GM12878 (cell line): ENCODE data around the gene AGBL4. TPM values are rescaled to one million over a fixed set of nuclear protein-coding genes. Genes with fewer than 3 reads are reported as not detected.

ENCODE experiments used
- ATAC-seq: fragments of 200-7000 bp; cut with Tn5 transposase; 3 replicates; pipeline ENCODE4 v1.9.1; 2020; ENCODE audit warnings: mild to moderate bottlenecking, moderate library complexity
- BruUV-seq: library from RNA; stranded (reverse); fragments of 400-500 nt; replicated peaks from 2 replicates; lab custom pipeline; 2021; lab: Mats Ljungman, UMichigan
- CTCF ChIA-PET: fragments of 300-600 bp; sonication (Branson Sonifier 250); formaldehyde crosslinking; extraction: SDS; loops from one replicate; lab custom pipeline; 2021; ENCODE audit warnings: inconsistent platforms; lab: Yijun Ruan, JAX
- POLR2A ChIA-PET: fragments of 350-600 bp; formaldehyde crosslinking; extraction: SDS; loops from one replicate; lab custom pipeline; 2021; ENCODE audit warnings: inconsistent platforms; lab: Charles Lee
- RAD21 ChIA-PET: fragments of 300-600 bp; sonication (Branson Sonifier 250); formaldehyde crosslinking; loops from one replicate; lab custom pipeline; 2023; ENCODE audit warnings: antibody characterized with exemption; ENCODE audit not compliant: unreplicated experiment; lab: Charles Lee
- SMC1A ChIA-PET: fragments of 300-600 bp; sonication (Branson Sonifier 250); formaldehyde crosslinking; loops from one replicate; lab custom pipeline; 2023; ENCODE audit not compliant: unreplicated experiment, uncharacterized antibody; lab: Charles Lee
- DNase-seq: peaks from one replicate; pipeline ENCODE4 v3.0.0-alpha.2; 2011; ENCODE audit warnings: low read depth, low spot score
- FAIRE-seq: peaks from 3 replicates; lab custom pipeline; 2011; peaks lifted over from hg19 to GRCh38; lab: Jason Lieb, UNC
- H2AFZ ChIP-seq: 2 replicates; pipeline ENCODE4 v1.6.0; 2011; ENCODE audit warnings: low read depth, low read length, control low read depth; ENCODE audit not compliant: control insufficient read depth
- H3K27ac ChIP-seq: 2 replicates; pipeline ENCODE4 v1.5.1; 2011; ENCODE audit warnings: control low read depth; ENCODE audit not compliant: control insufficient read depth, insufficient read depth
- H3K27me3 ChIP-seq, 2 experiments: replicated peaks in 1 of 2; 2 replicates each; pipeline versions ENCODE4 v1.6.0 to v1.6.1; 2011; ENCODE audit warnings: low read length in 1 of 2; ENCODE audit not compliant: control insufficient read depth in 2 of 2, insufficient read depth in 2 of 2
- H3K36me3 ChIP-seq, 2 experiments: 2 replicates each; pipeline ENCODE4 v1.5.1; 2011; ENCODE audit warnings: low read length in 1 of 2; ENCODE audit not compliant: control insufficient read depth in 2 of 2, insufficient read depth in 2 of 2
- H3K4me1 ChIP-seq: 2 replicates; pipeline ENCODE4 v1.6.1; 2011; ENCODE audit warnings: mild to moderate bottlenecking, low read length, moderate library complexity, mixed read lengths; ENCODE audit not compliant: control insufficient read depth, insufficient read depth
- H3K4me2 ChIP-seq: 2 replicates; pipeline ENCODE4 v1.6.0; 2011; ENCODE audit warnings: control low read depth; ENCODE audit not compliant: control insufficient read depth, insufficient read depth
- H3K4me3 ChIP-seq: fragments of 200-600 bp; sonication (generic); 2 replicates; pipeline ENCODE4 v1.5.1; 2016
- H3K79me2 ChIP-seq: 2 replicates; pipeline ENCODE4 v1.6.0; 2011; ENCODE audit warnings: low read length; ENCODE audit not compliant: control insufficient read depth, insufficient read depth
- H3K9ac ChIP-seq: 2 replicates; pipeline ENCODE4 v1.8.0; 2011; ENCODE audit warnings: low read length, control low read depth, mixed read lengths; ENCODE audit not compliant: control insufficient read depth, insufficient read depth
- H3K9me3 ChIP-seq: replicated peaks from 3 replicates; pipeline ENCODE4 v1.5.1; 2011; ENCODE audit warnings: mild to moderate bottlenecking, low read length; ENCODE audit not compliant: control insufficient read depth, insufficient read depth
- H4K20me1 ChIP-seq: 2 replicates; pipeline ENCODE4 v1.6.0; 2011; ENCODE audit not compliant: control insufficient read depth, insufficient read depth
- CBFB ChIP-seq: IDR thresholded peaks from 2 replicates; pipeline ENCODE4 v1.6.1; 2016; ENCODE audit warnings: antibody characterized with exemption, low read depth
- DPF2 ChIP-seq: fragments of 450-650 bp; IDR thresholded peaks from 2 replicates; pipeline ENCODE4 v1.6.1; 2017; ENCODE audit warnings: mild to moderate bottlenecking
- EZH2 ChIP-seq: IDR thresholded peaks from 2 replicates; pipeline ENCODE4 v1.6.1; 2012; ENCODE audit warnings: low read depth, mild to moderate bottlenecking, control low read depth, inconsistent platforms, low read length, borderline replicate concordance; ENCODE audit not compliant: control insufficient read depth
- HDGF ChIP-seq: fragments of 450-650 bp; IDR thresholded peaks from 2 replicates; pipeline ENCODE4 v1.6.1; 2016; ENCODE audit warnings: antibody characterized with exemption
- IKZF1 ChIP-seq: fragments of 450-650 bp; conservative IDR thresholded peaks from 2 replicates; pipeline ENCODE4 v1.6.1; 2017; ENCODE audit warnings: antibody characterized with exemption, mild to moderate bottlenecking
- JUNB ChIP-seq: IDR thresholded peaks from 2 replicates; pipeline ENCODE4 v1.6.1; 2016; ENCODE audit warnings: antibody characterized with exemption, mild to moderate bottlenecking
- KAT2A ChIP-seq: conservative IDR thresholded peaks from 2 replicates; pipeline ENCODE4 v1.6.1; 2011; ENCODE audit warnings: low read depth, low read length; ENCODE audit not compliant: control insufficient read depth
- KLF5 ChIP-seq: fragments of 450-650 bp; IDR thresholded peaks from 2 replicates; pipeline ENCODE4 v1.6.1; 2014; ENCODE audit warnings: mild to moderate bottlenecking; ENCODE audit not compliant: partially characterized antibody
- NR2C1 ChIP-seq: fragments of 450-650 bp; IDR thresholded peaks from 2 replicates; pipeline ENCODE4 v1.6.1; 2017; ENCODE audit warnings: antibody characterized with exemption, mild to moderate bottlenecking, moderate library complexity
- PAX5 ChIP-seq: IDR thresholded peaks from 2 replicates; pipeline ENCODE4 v1.6.1; 2011; ENCODE audit warnings: low read depth, low read length, borderline replicate concordance
- POLR2A ChIP-seq: IDR thresholded peaks from 2 replicates; pipeline ENCODE4 v1.6.1; 2011; ENCODE audit warnings: low read depth, mild to moderate bottlenecking, low read length
- PRDM15 ChIP-seq: fragments of 450-650 bp; formaldehyde crosslinking; IDR thresholded peaks from 2 replicates; pipeline ENCODE4 v1.4.0; 2020; ENCODE audit warnings: mild to moderate bottlenecking, moderate library complexity
- RCOR1 ChIP-seq: conservative IDR thresholded peaks from 2 replicates; pipeline ENCODE4 v1.6.1; 2012; ENCODE audit warnings: low read depth, low read length, improper control_type of control experiment
- RELA ChIP-seq: fragments of 450-650 bp; IDR thresholded peaks from 2 replicates; pipeline ENCODE4 v1.8.0; 2014; ENCODE audit warnings: borderline replicate concordance; ENCODE audit not compliant: partially characterized antibody
- RUNX3 ChIP-seq: IDR thresholded peaks from 2 replicates; pipeline ENCODE4 v1.6.1; 2012; ENCODE audit warnings: low read length, inconsistent platforms
- SIN3A ChIP-seq: IDR thresholded peaks from 2 replicates; pipeline ENCODE4 v1.6.1; 2012; ENCODE audit warnings: low read depth, low read length, improper control_type of control experiment
- SREBF2 ChIP-seq: IDR thresholded peaks from 2 replicates; pipeline ENCODE4 v1.6.1; 2012; ENCODE audit warnings: mild to moderate bottlenecking, low read length
- TBL1XR1 ChIP-seq: IDR thresholded peaks from 2 replicates; pipeline ENCODE4 v1.6.1; 2012; ENCODE audit warnings: low read depth, low read length, improper control_type of control experiment
- YY1 ChIP-seq: IDR thresholded peaks from 2 replicates; pipeline ENCODE4 v1.6.1; 2011; ENCODE audit warnings: low read depth, mild to moderate bottlenecking, low read length
- WGBS: methylation state at CpG from one replicate; pipeline ENCODE4 v1.1.6; 2016; ENCODE audit warnings: low lambda C conversion rate; ENCODE audit not compliant: insufficient replicate concordance, insufficient coverage; ENCODE audit errors: missing lambda C conversion rate; 5-methylcytosine and 5-hydroxymethylcytosine counted together
- in situ Hi-C: fragments of 300-500 bp; cut with MboI; formaldehyde crosslinking; loops from 9 replicates; pipeline ENCODE4 v1.14.3; 2018; ENCODE audit warnings: mixed read lengths
- intact Hi-C: fragments of 100-400 bp; cut with micrococcal nuclease; formaldehyde crosslinking; loops from one replicate; pipeline ENCODE4 v1.14.2; 2022; ENCODE audit not compliant: unreplicated experiment
- polyA plus RNA-seq, 11 experiments: library from polyadenylated mRNA; depleted of rRNA in 4 of 11; unstranded in 6 of 11; stranded (reverse) in 5 of 11; fragments of >200 nt; fragmentation: Nextera tagmentation in 4 of 11; fragmentation: Illumina TruSeq in 1 of 11; extraction: Ambion mirVana in 4 of 11; extraction: Trizol in 1 of 11; gene quantifications; 1 replicate in 1 of 11; 2 replicates in 10 of 11; pipeline versions ENCODE4 v1.2.1 to v1.2.3, GENCODE V29; 2011 to 2016; ENCODE audit warnings: inconsistent platforms in 2 of 11, missing spikeins in 2 of 11, low read depth in 1 of 11
- total RNA-seq, 4 experiments: library from RNA; depleted of rRNA in 3 of 4; stranded (reverse); fragments of >200 nt in 3 of 4; fragmentation: Illumina TruSeq in 1 of 4; extraction: Trizol in 1 of 4; gene quantifications; 2 replicates each; pipeline versions ENCODE4 v1.2.1 to v1.2.3, GENCODE V29; 2013 to 2021

AGBL4 gene
- total and polyA plus RNA-seq, 10 of the 15 experiments (the other 5 are each of a cell fraction or from before 2014, with no cell fraction given), result 0.31 TPM; not detected in 9

- FAIRE-seq, result no peak
- ChIA-PET CTCF (no interaction called here), RAD21 (no interaction called here), POLR2A (no interaction called here), SMC1A (no interaction called here)
- H2AFZ ChIP-seq, result no peak overlapping the region
- no peak overlapping the region for H3K4me3 ChIP-seq
- WGBS, result 20% methylated on average over 2 of the region's 2 CpGs
- H4K20me1 ChIP-seq, result no peaks in the 10 kb centered on the region
- no peak for DNase-seq
- no peak overlapping the region for H3K9ac ChIP-seq
- H3K36me3 ChIP-seq, result no peaks in the 10 kb centered on the region
- H3K27ac ChIP-seq, result no peak overlapping the region
- H3K4me1 ChIP-seq, result no peaks in the 10 kb centered on the region
- no peak for ATAC-seq
- H3K4me2 ChIP-seq, result no peak overlapping the region
- H3K27me3 ChIP-seq, result no peaks in the 10 kb centered on the region
- H3K79me2 ChIP-seq, result no peaks in the 10 kb centered on the region
- no peaks in the 10 kb centered on the region for H3K9me3 ChIP-seq
- TF ChIP-seq RUNX3, result no peak
- TF ChIP-seq YY1, result no peak
- TF ChIP-seq KAT2A, result no peak
- TF ChIP-seq SIN3A, result no peak
- TF ChIP-seq DPF2, result no peak
- TF ChIP-seq TBL1XR1, result no peak
- TF ChIP-seq CBFB, result no peak
- no peak for TF ChIP-seq PAX5
- no peak for TF ChIP-seq RCOR1
- no peak for TF ChIP-seq HDGF
- TF ChIP-seq IKZF1, result no peak
- TF ChIP-seq NR2C1, result no peak
- TF ChIP-seq EZH2, result no peak
- TF ChIP-seq KLF5, result no peak
- no peak for TF ChIP-seq RELA
- TF ChIP-seq SREBF2, result no peak
- TF ChIP-seq POLR2A, result no peak
- TF ChIP-seq PRDM15, result no peak
- no peak for TF ChIP-seq JUNB
- intact Hi-C loops (no loop called here), in situ Hi-C loops (no loop called here)
- BruUV-seq, result no TSS peak
These were observed 972.1 kb downstream of the AGBL4 start for GRCh38 chr1:49051647-49052046.
